ENCODE results near the gene CDK5RAP1.

- TF ChIP-seq CEBPB (IDR thresholded peaks at IDR 0.05; ENCODE audit: low read depth, low read length) (no peak), CTCF (conservative IDR thresholded peaks at IDR 0.05; ENCODE audit: low read depth, low read length) (no peak), MAZ (IDR thresholded peaks at IDR 0.05; ENCODE audit: borderline replicate concordance, low read depth, low read length) (no peak), NFE2L2 (IDR thresholded peaks at IDR 0.05; ENCODE audit: low read depth, low read length) (no peak), RAD21 (IDR thresholded peaks at IDR 0.05; ENCODE audit: low read length) (no peak)
Measured at GRCh38 chr20:33391722-33392415, 9.4 kb downstream of the CDK5RAP1 start.

Measured in IMR-90 (cell line).